HG03378 (cell line): Measurements from ENCODE around the gene BCL11A.

Experiments
- ATAC-seq: cut with Tn5 transposase; IDR thresholded peaks from one replicate; pipeline ENCODE4 v1.9.1; 2021; ENCODE audit warnings: mild to moderate bottlenecking, moderate library complexity; ENCODE audit not compliant: unreplicated experiment

The BCL11A gene

GRCh38 chr2:60510713-60511112 lies 42.7 kb downstream of the BCL11A start:
- no peak for ATAC-seq

- no peak for ATAC-seq
Observed at GRCh38 chr2:60509066-60509465, 44.4 kb downstream of the BCL11A start.

- ATAC-seq = no peak
Observed at GRCh38 chr2:60508339-60508917, 45.0 kb downstream of the BCL11A start.

GRCh38 chr2:60507211-60507965 lies 46.1 kb downstream of the BCL11A start:
- ATAC-seq = no peak

DNA sequence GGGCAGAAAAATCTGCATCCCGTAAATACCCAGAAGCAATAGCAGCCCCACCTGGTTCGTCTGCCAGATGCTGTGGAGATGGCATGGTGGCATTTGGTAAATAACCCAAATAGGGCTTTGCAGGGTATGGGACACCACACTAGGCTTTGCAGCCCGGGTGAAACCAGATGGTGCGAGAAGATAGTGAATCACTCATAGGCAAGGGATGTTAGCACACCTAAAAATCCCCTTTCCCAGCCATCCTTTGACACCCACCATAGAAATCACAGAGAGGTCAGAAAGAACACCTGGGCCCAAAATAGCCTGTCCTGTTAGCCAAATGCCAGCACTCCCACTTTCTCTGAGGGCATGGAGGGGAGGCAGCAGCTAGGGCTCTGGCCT lies 47.6 kb downstream of the BCL11A start:
- no peak for ATAC-seq

- no peak for ATAC-seq
Observed at GRCh38 chr2:60505240-60505879, 48.1 kb downstream of the BCL11A start.

GRCh38 chr2:60504049-60504448 lies 49.4 kb downstream of the BCL11A start:
- no peak for ATAC-seq

GRCh38 chr2:60502144-60502543 lies 51.3 kb downstream of the BCL11A start:
- ATAC-seq = no peak

DNA sequence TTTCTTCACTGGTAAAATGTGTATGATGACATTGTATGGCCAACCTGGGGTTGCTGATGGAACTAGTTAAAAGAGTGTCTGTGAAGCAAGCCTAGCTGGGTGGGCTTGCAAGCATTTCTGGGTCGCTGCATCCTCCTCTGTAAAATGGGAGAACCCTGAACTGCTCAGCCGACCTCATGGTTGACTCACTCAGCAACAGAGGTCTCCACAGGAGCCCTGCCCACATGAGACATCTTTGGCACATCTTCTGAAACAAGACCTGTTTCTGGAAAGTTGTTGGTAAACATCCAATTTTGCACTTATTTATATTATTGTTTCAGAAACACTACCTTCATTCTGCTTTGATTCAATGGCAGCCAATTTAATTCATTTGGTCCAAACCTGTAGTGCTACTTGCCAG lies 52.6 kb downstream of the BCL11A start:
- ATAC-seq = no peak

- ATAC-seq = no peak
Observed at GRCh38 chr2:60499651-60500265, 53.7 kb downstream of the BCL11A start.

GRCh38 chr2:60498816-60499429 lies 54.5 kb downstream of the BCL11A start:
- peak; percentile 56 for ATAC-seq

DNA sequence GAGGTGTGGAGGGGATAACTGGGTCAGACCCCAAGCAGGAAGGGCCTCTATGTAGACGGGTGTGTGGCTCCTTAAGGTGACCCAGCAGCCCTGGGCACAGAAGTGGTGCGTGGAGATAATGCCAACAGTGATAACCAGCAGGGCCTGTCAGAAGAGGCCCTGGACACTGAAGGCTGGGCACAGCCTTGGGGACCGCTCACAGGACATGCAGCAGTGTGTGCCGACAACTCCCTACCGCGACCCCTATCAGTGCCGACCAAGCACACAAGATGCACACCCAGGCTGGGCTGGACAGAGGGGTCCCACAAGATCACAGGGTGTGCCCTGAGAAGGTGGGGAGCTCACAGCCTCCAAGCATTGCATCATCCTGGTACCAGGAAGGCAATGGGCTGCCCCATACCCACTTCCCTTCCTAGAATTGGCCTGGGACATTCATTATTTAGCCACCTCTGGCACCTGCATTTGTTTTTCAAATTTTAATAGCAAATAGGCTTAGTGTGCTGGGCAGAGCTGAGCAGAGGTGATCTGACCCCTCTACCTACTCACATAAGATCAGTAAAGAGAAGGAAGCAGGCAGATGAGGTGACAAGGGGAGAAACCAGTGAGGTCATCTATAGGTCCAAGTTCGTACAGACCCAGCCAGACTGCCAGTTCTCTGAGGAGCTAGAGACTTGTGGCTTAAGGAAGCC lies 55.2 kb downstream of the BCL11A start:
- ATAC-seq = no peak

GRCh38 chr2:60497500-60497899 lies 56.0 kb downstream of the BCL11A start:
- no peak for ATAC-seq

GRCh38 chr2:60496956-60497355 lies 56.5 kb downstream of the BCL11A start:
- no peak for ATAC-seq

- ATAC-seq = no peak
Observed at GRCh38 chr2:60496475-60496874, 57.0 kb downstream of the BCL11A start.

GRCh38 chr2:60495041-60495625 lies 58.3 kb downstream of the BCL11A start:
- ATAC-seq = no peak

GRCh38 chr2:60493804-60494387 lies 59.6 kb downstream of the BCL11A start:
- ATAC-seq = no peak

GRCh38 chr2:60492548-60492947 lies 60.9 kb downstream of the BCL11A start:
- ATAC-seq = no peak

GRCh38 chr2:60490848-60491247 lies 62.6 kb downstream of the BCL11A start:
- no peak for ATAC-seq

GRCh38 chr2:60490441-60490840 lies 63.0 kb downstream of the BCL11A start:
- no peak for ATAC-seq
